ENCODE measurements around the gene ANKRD36.
"Not testable (repeated sequence)": the region's sequence is repeated elsewhere in the genome, so short reads cannot be mapped to it uniquely, and the experiment has no call there.

- not testable (repeated sequence) for TF ChIP-seq CTCF, POLR2A (IDR thresholded peaks at IDR 0.05)
Observed at GRCh38 chr2:97088706-97089105, 24.2 kb upstream of the ANKRD36 start.

All from heart left ventricle (tissue), 13 donors.